Measurements from ENCODE around the gene CDS2. TPM values are rescaled to one million over a fixed set of nuclear protein-coding genes. Genes with fewer than 3 reads are reported as not detected.

CDS2 gene
- total and polyA plus RNA-seq, 2 of the 13 experiments (the other 11 are each of a cell fraction or from before 2014, with no cell fraction given), result 81.3 to 153 TPM

- FAIRE-seq (no peak), DNase-seq (ENCODE audit: low spot score) (no peak), ATAC-seq (no peak)
- no TSS peak for BruUV-seq (replicated peaks)
- peak overlapping the region; percentile 81; the same call in 1 of the 2 replicates for H3K4me2 ChIP-seq (ENCODE audit: low read depth, low read length)
- peak overlapping the region; percentile 94 for H3K27ac ChIP-seq (ENCODE audit: extremely low read length, insufficient read depth, low read length)
- peak overlapping the region; percentile 70; the same call in 1 of the 2 replicates for H3K9ac ChIP-seq (ENCODE audit: insufficient read depth, low read depth, low read length)
- POLR2A ChIA-PET, result interaction anchor here (1.1 to 12.0 kb wide), 6 partner anchors 12 to 37 kb away, joined by 3 to 176 read pairs (median 11); partner anchors contain the start of genes CDS2 and PCNA
- intact Hi-C loops (cut with micrococcal nuclease; ENCODE audit: unreplicated experiment) (no loop called here), in situ Hi-C loops (cut with HindIII; ENCODE audit: extremely low pct_ligation_motif_present, low pct_unique_long_range_greater_than_20kb) (no loop called here)
- no peaks in the 10 kb centered on the region for H3K36me3 ChIP-seq (replicated peaks in 1 of 2; ENCODE audit: control insufficient read depth in 1 of 2, insufficient read depth in 2 of 2, low read length in 2 of 2)
- no peaks in the 10 kb centered on the region for H4K20me1 ChIP-seq (ENCODE audit: insufficient read depth, low read length)
- CTCF ChIA-PET (ENCODE audit: low intra/inter-chr PET ratio, low total read pairs), result no interaction called here
- H3K9me3 ChIP-seq (ENCODE audit: low read length), result no peaks in the 10 kb centered on the region
- H3K79me2 ChIP-seq (ENCODE audit: insufficient read depth, low read length), result peaks cover 80% of the 10 kb centered on the region
- WGBS (ENCODE audit: low lambda C conversion rate), result 97% methylated on average over 6 of the region's 6 CpGs
- H2AFZ ChIP-seq (ENCODE audit: low read length), result no peak overlapping the region
- H3K4me1 ChIP-seq (ENCODE audit: insufficient read depth, low read length), result peaks cover 84% of the 10 kb centered on the region
- no peaks in the 10 kb centered on the region for H3K27me3 ChIP-seq (ENCODE audit: control insufficient read depth in 1 of 2, insufficient read depth in 2 of 2, low read length in 2 of 2)
- no peak overlapping the region for H3K4me3 ChIP-seq (replicated peaks in 1 of 3; ENCODE audit: insufficient read depth in 1 of 3, low read depth in 2 of 3, low read length in 3 of 3)
- peak; percentile 51 for TF ChIP-seq ZNF781 (CRISPR knock-in tag; IDR thresholded peaks at IDR 0.05; ENCODE audit: borderline replicate concordance, not compliant biosample characterization)
- TF ChIP-seq YEATS2 (CRISPR knock-in tag; IDR thresholded peaks at IDR 0.05; ENCODE audit: borderline replicate concordance), result no peak
- TF ChIP-seq HDAC1 (CRISPR knock-in tag; IDR thresholded peaks at IDR 0.05), result 0 out of 2 replicates have a peak, but pooled peaks have one; percentile 31
- peak; percentile 68; the same call in 1 of the 2 replicates for TF ChIP-seq MEF2D (CRISPR knock-in tag; IDR thresholded peaks at IDR 0.05)
- no peak for TF ChIP-seq ZNF577 (CRISPR knock-in tag; IDR thresholded peaks at IDR 0.05; ENCODE audit: borderline replicate concordance, low read depth)
- peak; percentile 23; the same call in 1 of the 2 replicates for TF ChIP-seq POGZ (CRISPR knock-in tag; IDR thresholded peaks at IDR 0.05)
- TF ChIP-seq ZNF280D (CRISPR knock-in tag; IDR thresholded peaks at IDR 0.05), result 0 out of 2 replicates have a peak, but pooled peaks have one; percentile 38
- no peak for TF ChIP-seq ZNF576 (CRISPR knock-in tag; IDR thresholded peaks at IDR 0.05)
- peak; percentile 17; the same call in 1 of the 2 replicates for TF ChIP-seq ARID4A (CRISPR knock-in tag; IDR thresholded peaks at IDR 0.05; ENCODE audit: borderline replicate concordance)
- TF ChIP-seq HMG20B (CRISPR knock-in tag; conservative IDR thresholded peaks at IDR 0.05), result 0 out of 2 replicates have a peak, but pooled peaks have one; percentile 3
Measured at GRCh38 chr20:5154543-5154925, 27.7 kb downstream of the CDS2 start.

All from HepG2 (cell line).